OCI-LY3 (cell line): ENCODE measurements around the gene ORM1.

Experiments
- H2AFZ ChIP-seq: fragments of 200-600, 300-600 bp; shearing (Covaris generic); 2 replicates; pipeline ENCODE4 v1.6.0; 2014; ENCODE audit warnings: antibody characterized with exemption, low read depth, low read length
- H3K27ac ChIP-seq: fragments of 200-600, 300-600 bp; sonication (generic); 2 replicates; pipeline ENCODE4 v1.5.1; 2014; ENCODE audit warnings: mild to moderate bottlenecking, low read length, moderate library complexity, mixed read lengths
- H3K27me3 ChIP-seq: fragments of 200-600, 300-600 bp; sonication (generic); 2 replicates; pipeline ENCODE4 v1.6.1; 2014; ENCODE audit warnings: low read depth, low read length, mixed read lengths
- H3K36me3 ChIP-seq: fragments of 200-600, 300-600 bp; sonication (generic); replicated peaks from 2 replicates; pipeline ENCODE3; 2014; ENCODE audit warnings: low read depth, low read length, mixed read lengths
- H3K4me1 ChIP-seq: fragments of 300-600, 200-600 bp; sonication (generic); 2 replicates; pipeline ENCODE4 v1.6.1; 2014; ENCODE audit warnings: low read length, mixed read lengths
- H3K4me2 ChIP-seq: fragments of 200-600, 300-600 bp; sonication (generic); 2 replicates; pipeline ENCODE4 v1.6.1; 2014; ENCODE audit warnings: low read length, mixed read lengths
- H3K4me3 ChIP-seq: fragments of 300-600, 200-600 bp; sonication (generic); 2 replicates; pipeline ENCODE4 v1.5.1; 2014; ENCODE audit warnings: antibody characterized with exemption, mild to moderate bottlenecking, low read length, moderate library complexity
- H3K79me2 ChIP-seq: fragments of 300-600, 200-600 bp; shearing (Covaris generic); 2 replicates; pipeline ENCODE4 v1.6.1; 2014; ENCODE audit warnings: mild to moderate bottlenecking, low read length, mixed read lengths
- H3K9ac ChIP-seq: fragments of 300-600, 200-600 bp; shearing (Covaris generic); 2 replicates; pipeline ENCODE4 v1.6.0; 2014; ENCODE audit warnings: mild to moderate bottlenecking, low read length, moderate library complexity
- H3K9me3 ChIP-seq: fragments of 200-600, 300-600 bp; shearing (Covaris generic); 2 replicates; pipeline ENCODE4 v1.6.1; 2014; ENCODE audit warnings: low read length, mixed read lengths; ENCODE audit not compliant: insufficient read depth
- H4K20me1 ChIP-seq: fragments of 200-600, 300-600 bp; sonication (generic); 2 replicates; pipeline ENCODE4 v1.6.1; 2016; ENCODE audit warnings: low read length, mixed read lengths; ENCODE audit not compliant: insufficient read depth
- CTCF ChIP-seq: fragments of 200-600, 300-600 bp; sonication (generic); IDR thresholded peaks from 2 replicates; pipeline ENCODE4 v1.5.1; 2014; ENCODE audit warnings: antibody characterized with exemption, low read length, low read depth
- EZH2phosphoT487 ChIP-seq: fragments of 200-600 bp; shearing (Covaris generic); IDR thresholded peaks from 2 replicates; pipeline ENCODE4 v1.6.1; 2018; ENCODE audit warnings: antibody characterized with exemption, mixed run types, low read depth

ORM1 gene

GRCh38 chr9:114311571-114312512 is 11.1 kb upstream of the ORM1 start:
- H3K9me3 ChIP-seq = no peaks in the 10 kb centered on the region
- no peak for TF ChIP-seq CTCF
- no peak for TF ChIP-seq EZH2phosphoT487
- no peaks in the 10 kb centered on the region for H3K4me1 ChIP-seq
- H3K4me3 ChIP-seq = no peak overlapping the region
- no peaks in the 10 kb centered on the region for H3K36me3 ChIP-seq
- no peak overlapping the region for H3K9ac ChIP-seq
- H3K4me2 ChIP-seq = no peak overlapping the region
- no peaks in the 10 kb centered on the region for H3K27me3 ChIP-seq
- H4K20me1 ChIP-seq = no peaks in the 10 kb centered on the region
- no peak overlapping the region for H2AFZ ChIP-seq
- no peaks in the 10 kb centered on the region for H3K79me2 ChIP-seq
- H3K27ac ChIP-seq = no peak overlapping the region

GRCh38 chr9:114312513-114312875 is 10.4 kb upstream of the ORM1 start:
- TF ChIP-seq CTCF (no peak), EZH2phosphoT487 (no peak)
- Histone ChIP-seq H2AFZ (no peak overlapping the region), H3K4me3 (no peak overlapping the region), H3K36me3 (no peaks in the 10 kb centered on the region), H3K27me3 (no peaks in the 10 kb centered on the region), H3K27ac (no peak overlapping the region), H3K4me2 (no peak overlapping the region), H4K20me1 (no peaks in the 10 kb centered on the region), H3K79me2 (no peaks in the 10 kb centered on the region), H3K9ac (no peak overlapping the region), H3K4me1 (no peaks in the 10 kb centered on the region), H3K9me3 (no peaks in the 10 kb centered on the region)

GRCh38 chr9:114313186-114313585 is 9.7 kb upstream of the ORM1 start:
- Histone ChIP-seq H3K36me3 (no peaks in the 10 kb centered on the region), H4K20me1 (no peaks in the 10 kb centered on the region), H3K9me3 (no peaks in the 10 kb centered on the region), H3K9ac (no peak overlapping the region), H3K4me2 (no peak overlapping the region), H3K4me1 (no peaks in the 10 kb centered on the region; the same call in 1 of the 2 replicates), H3K4me3 (no peak overlapping the region), H2AFZ (no peak overlapping the region), H3K27me3 (no peaks in the 10 kb centered on the region), H3K79me2 (no peaks in the 10 kb centered on the region), H3K27ac (no peak overlapping the region)
- TF ChIP-seq CTCF = no peak
- no peak for TF ChIP-seq EZH2phosphoT487

GRCh38 chr9:114314256-114314867 is 8.5 kb upstream of the ORM1 start:
- Histone ChIP-seq H3K36me3 (no peaks in the 10 kb centered on the region), H3K9ac (no peak overlapping the region), H4K20me1 (no peaks in the 10 kb centered on the region), H3K27me3 (peaks cover 4% of the 10 kb centered on the region; the same call in 1 of the 2 replicates), H3K4me1 (no peaks in the 10 kb centered on the region; the same call in 1 of the 2 replicates), H3K79me2 (no peaks in the 10 kb centered on the region), H3K9me3 (no peaks in the 10 kb centered on the region), H3K4me2 (no peak overlapping the region), H3K4me3 (no peak overlapping the region), H3K27ac (no peak overlapping the region), H2AFZ (no peak overlapping the region)
- TF ChIP-seq EZH2phosphoT487 (no peak), CTCF (no peak)
